22Rv1 (cell line): ENCODE data around the gene ILKAP.

Source experiments
- H3K27ac ChIP-seq: fragments of 450-650 bp; 2 replicates; pipeline ENCODE4 v1.5.1; 2017
- CTCF ChIP-seq: fragments of 450-650 bp; IDR thresholded peaks from 2 replicates; pipeline ENCODE4 v1.5.1; 2017; ENCODE audit warnings: mild to moderate bottlenecking
- ZFX ChIP-seq: fragments of 450-650 bp; IDR thresholded peaks from 2 replicates; pipeline ENCODE4 v1.6.1; 2017; ENCODE audit warnings: antibody characterized with exemption, borderline replicate concordance

The ILKAP gene

GRCh38 chr2:238167344-238167715 lies 36.2 kb downstream of the ILKAP start:
- no peak overlapping the region for H3K27ac ChIP-seq
- TF ChIP-seq ZFX, result no peak
- TF ChIP-seq CTCF, result no peak

- no peak overlapping the region for H3K27ac ChIP-seq
- TF ChIP-seq ZFX (no peak), CTCF (no peak)
These were observed 36.8 kb downstream of the ILKAP start for GRCh38 chr2:238166391-238167343.

- H3K27ac ChIP-seq, result no peak overlapping the region
- TF ChIP-seq CTCF (no peak), ZFX (no peak)
These were observed 38.1 kb downstream of the ILKAP start for GRCh38 chr2:238165288-238165921.

GRCh38 chr2:238164906-238165287 lies 38.6 kb downstream of the ILKAP start:
- H3K27ac ChIP-seq, result no peak overlapping the region
- TF ChIP-seq CTCF (no peak), ZFX (no peak)

GRCh38 chr2:238163481-238164198 lies 39.9 kb downstream of the ILKAP start:
- no peak overlapping the region for H3K27ac ChIP-seq
- TF ChIP-seq CTCF (no peak), ZFX (no peak)

- no peak overlapping the region for H3K27ac ChIP-seq
- no peak for TF ChIP-seq ZFX
- TF ChIP-seq CTCF, result no peak
These were observed 40.6 kb downstream of the ILKAP start for GRCh38 chr2:238162846-238163441.
